GM12865 (cell line): ENCODE results near the gene FOXRED2.

ENCODE experiments used
- DNase-seq: peaks from one replicate; pipeline ENCODE4 v3.0.0; 2010; ENCODE audit warnings: low read depth
- H3K4me3 ChIP-seq: 2 replicates; pipeline ENCODE4 v1.5.1; 2011; ENCODE audit warnings: mild to moderate bottlenecking, low read depth, low read length, control low read depth
- CTCF ChIP-seq: IDR thresholded peaks from 2 replicates; pipeline ENCODE4 v1.5.1; 2011; ENCODE audit warnings: low read length, control low read depth, low read depth, inconsistent platforms; ENCODE audit not compliant: insufficient read depth; ENCODE audit errors: missing control alignments

Gene FOXRED2

GRCh38 chr22:36465232-36466021 lies 41.4 kb downstream of the FOXRED2 start:
- no peak for DNase-seq
- H3K4me3 ChIP-seq: no peak overlapping the region
- TF ChIP-seq CTCF: no peak

GRCh38 chr22:36464715-36465231 lies 42.1 kb downstream of the FOXRED2 start:
- DNase-seq: no peak
- no peak overlapping the region for H3K4me3 ChIP-seq
- no peak for TF ChIP-seq CTCF

GRCh38 chr22:36463783-36464184 lies 43.1 kb downstream of the FOXRED2 start:
- H3K4me3 ChIP-seq: no peak overlapping the region
- no peak for DNase-seq
- no peak for TF ChIP-seq CTCF

GRCh38 chr22:36461665-36462649 lies 44.9 kb downstream of the FOXRED2 start:
- DNase-seq: no peak
- TF ChIP-seq CTCF: no peak
- H3K4me3 ChIP-seq: no peak overlapping the region

GRCh38 chr22:36460202-36460601 lies 46.6 kb downstream of the FOXRED2 start:
- no peak for TF ChIP-seq CTCF
- no peak overlapping the region for H3K4me3 ChIP-seq
- DNase-seq: no peak

- no peak for TF ChIP-seq CTCF
- no peak for DNase-seq
- no peak overlapping the region for H3K4me3 ChIP-seq
Measured at GRCh38 chr22:36457688-36458450, 49.0 kb downstream of the FOXRED2 start.
